Breast epithelium (tissue), 3 donors: ENCODE measurements around the gene CISTR.

Experiments used
- CTCF ChIP-seq, 3 donors: fragments of 450-650 bp; IDR thresholded peaks; one replicate each; pipeline ENCODE4 v1.5.1; 2016 to 2017; ENCODE audit warnings: antibody characterized with exemption in 3 of 3, mild to moderate bottlenecking in 3 of 3, moderate library complexity in 3 of 3
- POLR2A ChIP-seq: fragments of 450-650 bp; IDR thresholded peaks from one replicate; pipeline ENCODE4 v1.6.1; 2016; ENCODE audit warnings: antibody characterized with exemption, mild to moderate bottlenecking, moderate library complexity
- POLR2AphosphoS5 ChIP-seq, 3 donors: sonication (generic); formaldehyde crosslinking; IDR thresholded peaks; one replicate each; pipeline ENCODE4 v1.6.1; 2017; ENCODE audit warnings: antibody characterized with exemption in 3 of 3

- TF ChIP-seq CTCF (IDR thresholded peaks at IDR 0.05) (no peak), POLR2A (no peak), POLR2AphosphoS5 (IDR thresholded peaks at IDR 0.05) (no peak)
These were observed 34.6 kb upstream of the CISTR start for GRCh38 chr12:53786411-53786810.
